Panc1 (cell line): Measurements from ENCODE around the gene LHFPL5. TPM values are rescaled to one million over a fixed set of nuclear protein-coding genes. Genes with fewer than 3 reads are reported as not detected.

Experiments used
- ATAC-seq: fragments of 200-7000 bp; cut with Tn5 transposase; 2 replicates; pipeline ENCODE4 v1.9.1; 2020; ENCODE audit warnings: mild to moderate bottlenecking, moderate library complexity
- BruUV-seq: library from RNA; stranded (reverse); fragments of 400-500 nt; replicated peaks from 2 replicates; lab custom pipeline; 2021; lab: Mats Ljungman, UMichigan
- CTCF ChIA-PET: fragments of 300-600 bp; sonication (Branson Sonifier 250); formaldehyde crosslinking; loops from one replicate; lab custom pipeline; 2022; ENCODE audit warnings: antibody characterized with exemption; lab: Charles Lee
- POLR2A ChIA-PET: fragments of 300-600 bp; sonication (Branson Sonifier 250); formaldehyde crosslinking; loops from one replicate; lab custom pipeline; 2022; ENCODE audit warnings: antibody characterized with exemption; lab: Charles Lee
- DNase-seq: peaks from one replicate; pipeline ENCODE4 v3.0.0-alpha.2; 2010; ENCODE audit warnings: low read depth, low spot score
- H3K27ac ChIP-seq: 2 replicates; pipeline ENCODE4 v1.5.1; 2011; ENCODE audit warnings: mild to moderate bottlenecking, low read length, inconsistent platforms
- H3K27me3 ChIP-seq: fragments of 200-500 bp; sonication (Bioruptor generic); 2 replicates; pipeline ENCODE4 v1.6.0; 2014; ENCODE audit warnings: low read length, inconsistent platforms; ENCODE audit not compliant: control insufficient read depth, insufficient read depth
- H3K36me3 ChIP-seq: fragments of 200-500 bp; sonication (Bioruptor generic); 2 replicates; pipeline ENCODE4 v1.5.1; 2014; ENCODE audit warnings: inconsistent platforms, mild to moderate bottlenecking, low read length, moderate library complexity; ENCODE audit not compliant: control insufficient read depth, insufficient read depth
- H3K4me1 ChIP-seq: 2 replicates; pipeline ENCODE4 v1.5.1; 2011; ENCODE audit warnings: inconsistent platforms, mild to moderate bottlenecking, low read length, moderate library complexity; ENCODE audit not compliant: control insufficient read depth, insufficient read depth
- H3K4me3 ChIP-seq, 2 experiments: 2 replicates each; pipeline ENCODE4 v1.5.1; 2011 to 2012; ENCODE audit warnings: low read depth in 2 of 2, low read length in 2 of 2, mild to moderate bottlenecking in 2 of 2, inconsistent platforms in 1 of 2, moderate library complexity in 1 of 2
- H3K9me3 ChIP-seq: fragments of 200-500 bp; sonication (Bioruptor generic); 2 replicates; pipeline ENCODE4 v1.5.1; 2014; ENCODE audit warnings: low read depth, mild to moderate bottlenecking, inconsistent platforms, low read length, moderate library complexity; ENCODE audit not compliant: control insufficient read depth, insufficient read depth
- POLR2AphosphoS5 ChIP-seq: IDR thresholded peaks from 2 replicates; pipeline ENCODE4 v1.6.1; 2012; ENCODE audit warnings: mild to moderate bottlenecking, low read depth, low read length, moderate library complexity
- SIN3A ChIP-seq: IDR thresholded peaks from 2 replicates; pipeline ENCODE4 v1.6.1; 2012; ENCODE audit warnings: low read depth, mild to moderate bottlenecking, low read length, moderate library complexity, borderline replicate concordance; ENCODE audit not compliant: insufficient read depth
- TCF7L2 ChIP-seq: IDR thresholded peaks from 2 replicates; pipeline ENCODE4 v1.6.1; 2011; ENCODE audit warnings: mild to moderate bottlenecking, low read depth, low read length, inconsistent platforms
- in situ Hi-C: cut with HindIII; loops from 2 replicates; pipeline ENCODE4 v1.10.0; 2016; ENCODE audit warnings: low sequenced_read_pairs, low pct_unique_long_range_greater_than_20kb
- intact Hi-C: fragments of 100-400 bp; cut with micrococcal nuclease; formaldehyde crosslinking; loops from one replicate; pipeline ENCODE4 v1.10.0; 2022; ENCODE audit not compliant: unreplicated experiment
- total RNA-seq: library from RNA; stranded (reverse); gene quantifications from one replicate; pipeline ENCODE4 v1.2.1, GENCODE V29; 2021; ENCODE audit not compliant: unreplicated experiment
- TF ChIP-seq, protein P1 (sequence below), 2 experiments: IDR thresholded peaks; 2 replicates each; pipeline ENCODE4 v1.6.1; 2011 to 2012; ENCODE audit warnings: low read depth in 2 of 2, control low read depth in 1 of 2, low read length in 1 of 2, mild to moderate bottlenecking in 1 of 2, moderate library complexity in 1 of 2; ENCODE audit not compliant: insufficient read depth in 1 of 2
- TF ChIP-seq, protein P2 (sequence below): fragments of 450-650 bp; IDR thresholded peaks from 2 replicates; pipeline ENCODE4 v1.5.1; 2017; ENCODE audit warnings: mild to moderate bottlenecking

Gene LHFPL5
- total RNA-seq, 1 experiment from 2014 or later = not detected

DNA sequence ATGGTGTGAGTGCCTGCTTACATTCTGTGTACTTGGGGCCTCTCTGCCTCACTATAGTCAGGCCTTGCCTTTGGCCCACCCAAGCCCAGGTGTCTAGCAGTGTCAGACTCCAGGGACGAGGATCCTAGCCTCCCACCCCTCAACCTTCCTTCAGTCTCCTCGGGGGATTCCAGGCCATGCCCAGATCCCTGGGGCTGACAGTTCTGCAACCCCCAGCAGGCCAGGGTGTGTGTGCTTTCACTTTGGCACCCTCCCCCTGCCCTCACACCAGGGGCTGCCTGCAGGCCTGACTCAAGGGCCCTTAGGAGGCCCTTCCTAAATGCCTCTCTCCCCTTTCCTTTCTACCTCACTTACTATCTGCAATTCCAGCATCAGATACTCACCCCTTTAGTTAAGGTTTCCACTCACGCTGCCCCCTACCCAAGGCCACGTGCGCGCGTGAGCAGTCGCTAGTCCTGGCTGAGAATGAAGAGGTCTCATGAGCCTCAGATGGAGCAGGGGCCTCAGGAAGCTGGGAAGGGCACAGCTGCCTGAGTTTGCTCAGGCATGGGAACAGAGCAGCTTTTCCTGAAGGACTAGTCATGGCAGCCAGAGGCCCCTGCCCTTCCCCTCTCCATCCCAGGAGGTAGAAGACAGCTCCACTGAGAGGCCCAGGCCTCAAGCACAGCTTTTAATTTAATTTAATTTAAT is 7.2 kb upstream of the LHFPL5 start:
- no peak overlapping the region for H3K4me3 ChIP-seq
- in situ Hi-C loops (no loop called here), intact Hi-C loops (loop anchor here (1.0 kb wide), 1 partner anchor 11 kb away; no protein-coding TSS in a partner anchor)
- ATAC-seq (no peak), DNase-seq (no peak)
- no peaks in the 10 kb centered on the region for H3K36me3 ChIP-seq
- H3K27me3 ChIP-seq = no peaks in the 10 kb centered on the region
- no peaks in the 10 kb centered on the region for H3K9me3 ChIP-seq
- H3K27ac ChIP-seq = no peak overlapping the region
- BruUV-seq = no TSS peak
- CTCF ChIA-PET = no interaction called here
- no peaks in the 10 kb centered on the region for H3K4me1 ChIP-seq
- POLR2A ChIA-PET = interaction anchor here (0.7 kb wide), 1 partner anchor 258 kb away, joined by 6 read pairs; no protein-coding TSS in a partner anchor
- TF ChIP-seq SIN3A (no peak), TCF7L2 (no peak), POLR2AphosphoS5 (no peak)
- TF ChIP-seq, protein P1, sequence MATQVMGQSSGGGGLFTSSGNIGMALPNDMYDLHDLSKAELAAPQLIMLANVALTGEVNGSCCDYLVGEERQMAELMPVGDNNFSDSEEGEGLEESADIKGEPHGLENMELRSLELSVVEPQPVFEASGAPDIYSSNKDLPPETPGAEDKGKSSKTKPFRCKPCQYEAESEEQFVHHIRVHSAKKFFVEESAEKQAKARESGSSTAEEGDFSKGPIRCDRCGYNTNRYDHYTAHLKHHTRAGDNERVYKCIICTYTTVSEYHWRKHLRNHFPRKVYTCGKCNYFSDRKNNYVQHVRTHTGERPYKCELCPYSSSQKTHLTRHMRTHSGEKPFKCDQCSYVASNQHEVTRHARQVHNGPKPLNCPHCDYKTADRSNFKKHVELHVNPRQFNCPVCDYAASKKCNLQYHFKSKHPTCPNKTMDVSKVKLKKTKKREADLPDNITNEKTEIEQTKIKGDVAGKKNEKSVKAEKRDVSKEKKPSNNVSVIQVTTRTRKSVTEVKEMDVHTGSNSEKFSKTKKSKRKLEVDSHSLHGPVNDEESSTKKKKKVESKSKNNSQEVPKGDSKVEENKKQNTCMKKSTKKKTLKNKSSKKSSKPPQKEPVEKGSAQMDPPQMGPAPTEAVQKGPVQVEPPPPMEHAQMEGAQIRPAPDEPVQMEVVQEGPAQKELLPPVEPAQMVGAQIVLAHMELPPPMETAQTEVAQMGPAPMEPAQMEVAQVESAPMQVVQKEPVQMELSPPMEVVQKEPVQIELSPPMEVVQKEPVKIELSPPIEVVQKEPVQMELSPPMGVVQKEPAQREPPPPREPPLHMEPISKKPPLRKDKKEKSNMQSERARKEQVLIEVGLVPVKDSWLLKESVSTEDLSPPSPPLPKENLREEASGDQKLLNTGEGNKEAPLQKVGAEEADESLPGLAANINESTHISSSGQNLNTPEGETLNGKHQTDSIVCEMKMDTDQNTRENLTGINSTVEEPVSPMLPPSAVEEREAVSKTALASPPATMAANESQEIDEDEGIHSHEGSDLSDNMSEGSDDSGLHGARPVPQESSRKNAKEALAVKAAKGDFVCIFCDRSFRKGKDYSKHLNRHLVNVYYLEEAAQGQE (IDR thresholded peaks at IDR 0.05; ENCODE audit: insufficient read depth in 1 of 2, low read depth in 2 of 2, low read length in 1 of 2) = no peak
- TF ChIP-seq, protein P2, sequence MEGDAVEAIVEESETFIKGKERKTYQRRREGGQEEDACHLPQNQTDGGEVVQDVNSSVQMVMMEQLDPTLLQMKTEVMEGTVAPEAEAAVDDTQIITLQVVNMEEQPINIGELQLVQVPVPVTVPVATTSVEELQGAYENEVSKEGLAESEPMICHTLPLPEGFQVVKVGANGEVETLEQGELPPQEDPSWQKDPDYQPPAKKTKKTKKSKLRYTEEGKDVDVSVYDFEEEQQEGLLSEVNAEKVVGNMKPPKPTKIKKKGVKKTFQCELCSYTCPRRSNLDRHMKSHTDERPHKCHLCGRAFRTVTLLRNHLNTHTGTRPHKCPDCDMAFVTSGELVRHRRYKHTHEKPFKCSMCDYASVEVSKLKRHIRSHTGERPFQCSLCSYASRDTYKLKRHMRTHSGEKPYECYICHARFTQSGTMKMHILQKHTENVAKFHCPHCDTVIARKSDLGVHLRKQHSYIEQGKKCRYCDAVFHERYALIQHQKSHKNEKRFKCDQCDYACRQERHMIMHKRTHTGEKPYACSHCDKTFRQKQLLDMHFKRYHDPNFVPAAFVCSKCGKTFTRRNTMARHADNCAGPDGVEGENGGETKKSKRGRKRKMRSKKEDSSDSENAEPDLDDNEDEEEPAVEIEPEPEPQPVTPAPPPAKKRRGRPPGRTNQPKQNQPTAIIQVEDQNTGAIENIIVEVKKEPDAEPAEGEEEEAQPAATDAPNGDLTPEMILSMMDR = no peak

DNA sequence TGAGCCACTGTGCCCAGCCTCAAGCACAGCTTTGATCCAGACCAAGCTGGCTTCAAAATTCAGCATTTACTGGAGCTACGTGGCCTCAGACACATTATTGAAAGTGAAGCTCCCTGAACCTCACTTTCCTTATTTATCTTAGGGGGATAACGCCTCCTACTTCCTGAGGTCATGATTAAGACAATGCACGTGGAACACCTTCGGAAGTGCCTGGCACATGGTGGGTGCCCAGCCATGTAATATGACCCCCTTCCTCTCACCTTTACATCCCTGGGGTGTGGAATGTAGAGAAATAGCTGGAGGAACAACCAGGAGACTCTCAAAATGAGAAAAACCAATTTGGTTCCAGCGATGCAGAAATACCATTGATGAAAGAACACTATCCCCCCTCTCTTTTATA is 6.4 kb upstream of the LHFPL5 start:
- Histone ChIP-seq H3K9me3 (no peaks in the 10 kb centered on the region), H3K4me1 (no peaks in the 10 kb centered on the region), H3K27me3 (no peaks in the 10 kb centered on the region), H3K4me3 (no peak overlapping the region), H3K36me3 (no peaks in the 10 kb centered on the region), H3K27ac (no peak overlapping the region)
- ATAC-seq = no peak
- in situ Hi-C loops = no loop called here
- TF ChIP-seq, protein P1 (IDR thresholded peaks at IDR 0.05; ENCODE audit: insufficient read depth in 1 of 2, low read depth in 2 of 2, low read length in 1 of 2) = no peak
- no peak for DNase-seq
- intact Hi-C loops = loop anchor here (1.0 kb wide), 1 partner anchor 11 kb away; no protein-coding TSS in a partner anchor
- POLR2A ChIA-PET = no interaction called here
- CTCF ChIA-PET = interaction anchor here (0.7 kb wide), 1 partner anchor 12 kb away, joined by 3 read pairs; no protein-coding TSS in a partner anchor
- BruUV-seq = no TSS peak
